22Rv1 (cell line): Measurements from ENCODE around the gene FGFR2.

Experiments used
- CTCF ChIP-seq: fragments of 450-650 bp; IDR thresholded peaks from 2 replicates; pipeline ENCODE4 v1.5.1; 2017; ENCODE audit warnings: mild to moderate bottlenecking
- ZFX ChIP-seq: fragments of 450-650 bp; IDR thresholded peaks from 2 replicates; pipeline ENCODE4 v1.6.1; 2017; ENCODE audit warnings: antibody characterized with exemption, borderline replicate concordance

GRCh38 chr10:121526135-121526790 is 72.0 kb downstream of the FGFR2 start:
- TF ChIP-seq CTCF, result no peak
- TF ChIP-seq ZFX, result no peak
